Tibial nerve (tissue), 4 donors: ENCODE results near the gene TBC1D1. TPM values are rescaled to one million over a fixed set of nuclear protein-coding genes. Genes with fewer than 3 reads are reported as not detected.

Experiments used
- DNase-seq, 2 donors: peaks; one replicate each; pipeline ENCODE4 v3.0.0-alpha.2; 2019; ENCODE audit warnings: low spot score in 2 of 2
- H3K27ac ChIP-seq, 4 donors: fragments of 200-600 bp; sonication (generic) in 3 of 4; one replicate each; pipeline ENCODE4 v1.5.1; 2017 to 2019; ENCODE audit warnings: mild to moderate bottlenecking in 1 of 4
- H3K27me3 ChIP-seq, 2 donors: fragments of 200-600 bp; sonication (generic) in 1 of 2; one replicate each; pipeline versions ENCODE4 v1.5.1 to v1.6.0; 2017 to 2019
- H3K36me3 ChIP-seq, 3 donors: fragments of 200-600 bp; sonication (generic); one replicate each; pipeline ENCODE4 v1.5.1; 2018 to 2019
- H3K4me1 ChIP-seq, 4 donors: fragments of 200-600 bp; sonication (generic) in 3 of 4; one replicate each; pipeline ENCODE4 v1.5.1; 2017 to 2019
- H3K4me3 ChIP-seq, 4 donors: fragments of 200-600 bp; sonication (generic) in 3 of 4; one replicate each; pipeline ENCODE4 v1.5.1; 2017 to 2019; ENCODE audit warnings: mild to moderate bottlenecking in 1 of 4, moderate library complexity in 1 of 4
- H3K9me3 ChIP-seq, 4 donors: fragments of 200-600 bp; sonication (generic) in 3 of 4; one replicate each; pipeline ENCODE4 v1.5.1; 2017 to 2019
- EP300 ChIP-seq, 2 donors: sonication (generic); formaldehyde crosslinking; IDR thresholded peaks; one replicate each; pipeline ENCODE4 v1.6.1; 2017; ENCODE audit warnings: antibody characterized with exemption in 2 of 2, mild to moderate bottlenecking in 1 of 2
- POLR2A ChIP-seq, 2 donors: fragments of 450-650 bp; IDR thresholded peaks; one replicate each; pipeline ENCODE4 v1.6.1; 2017; ENCODE audit warnings: antibody characterized with exemption in 2 of 2, mild to moderate bottlenecking in 2 of 2, moderate library complexity in 2 of 2
- WGBS, 2 donors: methylation state at CpG; one replicate each; pipeline ENCODE4 v1.1.5; 2018; 5-methylcytosine and 5-hydroxymethylcytosine counted together
- total RNA-seq, 4 donors: library from RNA; depleted of rRNA; stranded (reverse); fragments of >200 nt; gene quantifications; one replicate each; pipeline ENCODE4 v1.1.0, GENCODE V29; 2016
- TF ChIP-seq, protein P1 (sequence below), 5 experiments: fragments of 200-600 bp in 3 of 5; fragments of 450-650 bp in 2 of 5; sonication (generic) in 3 of 5; IDR thresholded peaks; one replicate each; pipeline ENCODE4 v1.5.1; 2016 to 2019; ENCODE audit warnings: antibody characterized with exemption in 5 of 5, mild to moderate bottlenecking in 3 of 5, moderate library complexity in 2 of 5

The TBC1D1 gene
- total RNA-seq, 4 donors from 2014 or later, result 41.6 to 97.8 (median 62.5) TPM

DNA sequence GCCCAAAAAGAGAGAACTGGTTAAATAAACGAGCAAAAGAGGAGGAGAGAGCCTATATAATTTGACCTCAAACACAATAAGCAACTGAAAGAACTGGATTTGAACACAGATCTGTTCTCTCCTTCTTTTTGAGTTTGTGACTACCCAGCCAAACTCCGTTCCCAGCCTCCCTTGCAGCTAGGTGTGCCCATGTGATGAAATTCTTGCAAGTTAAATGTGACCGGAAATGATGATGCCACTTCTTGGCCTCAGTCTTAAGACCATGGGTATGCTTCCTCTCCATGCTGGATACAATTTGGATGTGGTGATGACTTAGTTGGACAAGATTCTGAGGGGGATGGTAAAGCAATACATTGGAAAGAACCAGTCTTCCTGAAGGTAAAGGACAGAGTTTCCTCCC, 273.5 kb downstream of the TBC1D1 start:
- no peak for TF ChIP-seq POLR2A (IDR thresholded peaks at IDR 0.05)
- TF ChIP-seq, protein P1, sequence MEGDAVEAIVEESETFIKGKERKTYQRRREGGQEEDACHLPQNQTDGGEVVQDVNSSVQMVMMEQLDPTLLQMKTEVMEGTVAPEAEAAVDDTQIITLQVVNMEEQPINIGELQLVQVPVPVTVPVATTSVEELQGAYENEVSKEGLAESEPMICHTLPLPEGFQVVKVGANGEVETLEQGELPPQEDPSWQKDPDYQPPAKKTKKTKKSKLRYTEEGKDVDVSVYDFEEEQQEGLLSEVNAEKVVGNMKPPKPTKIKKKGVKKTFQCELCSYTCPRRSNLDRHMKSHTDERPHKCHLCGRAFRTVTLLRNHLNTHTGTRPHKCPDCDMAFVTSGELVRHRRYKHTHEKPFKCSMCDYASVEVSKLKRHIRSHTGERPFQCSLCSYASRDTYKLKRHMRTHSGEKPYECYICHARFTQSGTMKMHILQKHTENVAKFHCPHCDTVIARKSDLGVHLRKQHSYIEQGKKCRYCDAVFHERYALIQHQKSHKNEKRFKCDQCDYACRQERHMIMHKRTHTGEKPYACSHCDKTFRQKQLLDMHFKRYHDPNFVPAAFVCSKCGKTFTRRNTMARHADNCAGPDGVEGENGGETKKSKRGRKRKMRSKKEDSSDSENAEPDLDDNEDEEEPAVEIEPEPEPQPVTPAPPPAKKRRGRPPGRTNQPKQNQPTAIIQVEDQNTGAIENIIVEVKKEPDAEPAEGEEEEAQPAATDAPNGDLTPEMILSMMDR (IDR thresholded peaks at IDR 0.05), result no peak
- TF ChIP-seq EP300 (IDR thresholded peaks at IDR 0.05), result no peak
- H3K4me1 ChIP-seq, result peaks cover 0 to 17% (median 8%) of the 10 kb centered on the region in 4 donors

DNA sequence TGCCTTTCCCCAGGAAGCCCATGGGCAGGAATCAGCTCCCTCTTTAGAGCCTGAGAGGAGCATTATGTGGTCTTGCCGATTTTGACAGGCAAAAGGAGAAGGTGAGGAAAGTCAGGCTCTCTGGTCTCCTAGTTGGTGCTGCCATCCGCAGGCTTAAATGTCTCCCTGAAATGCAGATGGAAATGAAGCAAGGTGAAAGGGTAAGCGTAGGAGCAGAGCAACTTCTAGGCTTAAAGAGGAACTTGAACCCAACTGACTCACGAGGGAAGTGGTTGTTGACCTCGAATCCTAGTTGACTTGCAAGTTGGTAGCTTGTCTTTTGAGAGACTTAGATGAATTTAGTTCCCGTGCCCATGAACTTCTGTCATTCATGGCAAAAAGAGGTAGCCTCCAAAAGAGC, 275.2 kb downstream of the TBC1D1 start:
- WGBS, 2 donors, result 71 to 74% methylated on average over 6 of the region's 6 CpGs

More for the DNA sequence above, 273.5 kb downstream of the TBC1D1 start:
- H3K27me3 ChIP-seq, result no peaks in the 10 kb centered on the region
- H3K9me3 ChIP-seq, result peaks cover 0 to 5% (median 0%) of the 10 kb centered on the region in 4 donors
- H3K4me3 ChIP-seq, result no peak overlapping the region
- H3K27ac ChIP-seq, result no peak overlapping the region
- DNase-seq, result no peak
- WGBS, 2 donors, result 90 to 98% methylated on average over 3 of the region's 3 CpGs
- no peaks in the 10 kb centered on the region for H3K36me3 ChIP-seq

DNA sequence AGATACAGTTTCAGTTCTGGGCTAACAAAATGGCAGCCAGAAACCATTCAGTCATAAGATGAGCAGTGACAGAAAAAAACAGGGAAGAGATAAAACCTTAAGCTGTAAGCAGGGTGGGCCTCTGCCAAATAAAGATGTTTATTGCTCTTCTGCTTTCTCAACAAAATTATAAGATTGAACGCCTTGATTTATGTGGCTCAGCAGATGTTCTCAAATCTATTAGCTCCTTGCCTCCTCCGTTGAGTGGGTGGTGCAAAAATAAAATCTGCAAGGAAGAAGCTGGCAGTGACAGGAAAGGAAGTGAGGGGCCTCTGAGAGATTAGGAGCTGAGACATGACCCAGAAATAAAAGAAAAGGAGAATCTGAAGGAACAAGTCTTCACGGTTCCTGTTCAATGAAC, 275.9 kb downstream of the TBC1D1 start:
- H3K27me3 ChIP-seq, result no peaks in the 10 kb centered on the region
- WGBS, 2 donors, result 46 to 56% methylated on average over 3 of the region's 3 CpGs
- peaks cover 0 to 5% (median 0%) of the 10 kb centered on the region in 4 donors for H3K9me3 ChIP-seq
- TF ChIP-seq EP300 (IDR thresholded peaks at IDR 0.05) (no peak), POLR2A (IDR thresholded peaks at IDR 0.05) (no peak)
- TF ChIP-seq, protein P1 (IDR thresholded peaks at IDR 0.05), result no peak
- H3K4me1 ChIP-seq, result peaks cover 0 to 18% (median 3%) of the 10 kb centered on the region in 4 donors
- H3K36me3 ChIP-seq, result no peaks in the 10 kb centered on the region
- no peak for DNase-seq
- H3K4me3 ChIP-seq, result no peak overlapping the region
- H3K27ac ChIP-seq, result no peak overlapping the region

More for the DNA sequence above, 275.2 kb downstream of the TBC1D1 start:
- DNase-seq, result no peak
- Histone ChIP-seq H3K4me1 (peaks cover 0 to 17% (median 3%) of the 10 kb centered on the region in 4 donors), H3K27me3 (no peaks in the 10 kb centered on the region), H3K36me3 (no peaks in the 10 kb centered on the region), H3K9me3 (peaks cover 0 to 5% (median 0%) of the 10 kb centered on the region in 4 donors), H3K27ac (no peak overlapping the region), H3K4me3 (no peak overlapping the region)
- TF ChIP-seq, protein P1 (IDR thresholded peaks at IDR 0.05), result no peak
- no peak for TF ChIP-seq EP300 (IDR thresholded peaks at IDR 0.05)
- no peak for TF ChIP-seq POLR2A (IDR thresholded peaks at IDR 0.05)

- 56 to 83% methylated on average over 4 of the region's 4 CpGs for WGBS, 2 donors
- TF ChIP-seq, protein P1 (IDR thresholded peaks at IDR 0.05), result no peak
- TF ChIP-seq POLR2A (IDR thresholded peaks at IDR 0.05) (no peak), EP300 (IDR thresholded peaks at IDR 0.05) (no peak)
- H3K9me3 ChIP-seq, result peaks cover 0 to 5% (median 0%) of the 10 kb centered on the region in 4 donors
- no peaks in the 10 kb centered on the region for H3K36me3 ChIP-seq
- H3K27me3 ChIP-seq, result no peaks in the 10 kb centered on the region
- no peak for DNase-seq
- peaks cover 0 to 10% (median 0%) of the 10 kb centered on the region in 4 donors for H3K4me1 ChIP-seq
- no peak overlapping the region for H3K27ac ChIP-seq
- H3K4me3 ChIP-seq, result no peak overlapping the region
These were observed 277.1 kb downstream of the TBC1D1 start for GRCh38 chr4:38167973-38168372.

DNA sequence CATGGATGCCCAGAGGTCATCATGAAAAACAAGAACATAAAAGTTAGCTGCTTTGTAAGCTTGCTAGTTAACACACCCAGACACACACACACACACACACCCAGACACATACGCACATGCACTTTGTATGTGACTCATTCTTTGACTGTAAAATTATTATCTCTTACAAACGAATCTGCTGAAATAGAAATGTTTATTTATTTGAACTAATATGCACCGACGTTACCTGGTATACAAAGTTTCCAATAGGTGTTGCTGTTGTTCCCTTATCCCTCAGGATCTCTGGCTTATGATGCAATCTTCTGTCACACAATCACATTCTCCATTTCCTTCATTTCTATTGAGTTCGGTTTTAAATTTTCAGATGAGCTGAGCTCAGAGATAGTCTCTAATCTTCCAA, 278.6 kb downstream of the TBC1D1 start:
- TF ChIP-seq, protein P1 (IDR thresholded peaks at IDR 0.05), result no peak
- no peak for TF ChIP-seq EP300 (IDR thresholded peaks at IDR 0.05)
- TF ChIP-seq POLR2A (IDR thresholded peaks at IDR 0.05), result no peak
- no peaks in the 10 kb centered on the region for H3K9me3 ChIP-seq
- no peak for DNase-seq
- H3K36me3 ChIP-seq, result no peaks in the 10 kb centered on the region
- 83 to 85% methylated on average over 5 of the region's 5 CpGs for WGBS, 2 donors
- no peak overlapping the region for H3K27ac ChIP-seq
- no peaks in the 10 kb centered on the region for H3K27me3 ChIP-seq
- no peak overlapping the region for H3K4me3 ChIP-seq
- H3K4me1 ChIP-seq, result peaks cover 0 to 10% (median 0%) of the 10 kb centered on the region in 4 donors
